Measurements from ENCODE around the gene DGAT2. TPM values are rescaled to one million over a fixed set of nuclear protein-coding genes. Genes with fewer than 3 reads are reported as not detected.

Gene DGAT2
- total RNA-seq, 2 experiments from 2014 or later: 0.19 to 0.25 TPM

DNA sequence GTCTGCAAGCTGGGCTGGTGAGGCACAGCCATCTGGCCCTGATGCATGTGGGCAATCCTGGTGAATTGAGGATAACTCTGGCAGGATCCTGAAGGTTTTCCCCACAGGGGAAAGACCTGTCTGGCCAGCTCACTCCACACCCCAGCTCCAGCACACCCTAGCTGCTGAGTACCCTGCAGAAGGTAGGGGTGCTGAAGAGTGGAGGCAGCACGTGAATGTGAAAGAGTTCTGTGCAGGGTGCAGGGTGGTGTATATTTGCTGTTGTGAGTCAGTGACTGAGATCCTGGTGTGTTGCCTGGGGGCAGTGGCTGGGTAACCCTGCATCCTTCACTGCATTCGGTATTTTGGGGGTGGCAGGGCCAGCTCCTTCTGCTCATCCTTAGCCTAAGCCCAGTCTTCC is 22.4 kb downstream of the DGAT2 start:
- Mint-ChIP-seq H3K27me3 (no peaks in the 10 kb centered on the region), H3K4me3 (no peak overlapping the region), H3K27ac (no peak overlapping the region), H3K4me1 (ENCODE audit: low read depth) (no peaks in the 10 kb centered on the region), H3K9me3 (no peaks in the 10 kb centered on the region), H3K36me3 (ENCODE audit: low read depth) (no peaks in the 10 kb centered on the region)
- DNase-seq (no peak), ATAC-seq (ENCODE audit: poor library complexity) (no peak)
- H3K36me3 ChIP-seq (ENCODE audit: insufficient read depth, low read length): no peaks in the 10 kb centered on the region
- ChIA-PET POLR2A (no interaction called here), CTCF (no interaction called here)
- no peaks in the 10 kb centered on the region for H3K27me3 ChIP-seq (ENCODE audit: control insufficient read depth in 1 of 2, insufficient read depth in 2 of 2, low read length in 2 of 2)
- TF ChIP-seq, protein P1, sequence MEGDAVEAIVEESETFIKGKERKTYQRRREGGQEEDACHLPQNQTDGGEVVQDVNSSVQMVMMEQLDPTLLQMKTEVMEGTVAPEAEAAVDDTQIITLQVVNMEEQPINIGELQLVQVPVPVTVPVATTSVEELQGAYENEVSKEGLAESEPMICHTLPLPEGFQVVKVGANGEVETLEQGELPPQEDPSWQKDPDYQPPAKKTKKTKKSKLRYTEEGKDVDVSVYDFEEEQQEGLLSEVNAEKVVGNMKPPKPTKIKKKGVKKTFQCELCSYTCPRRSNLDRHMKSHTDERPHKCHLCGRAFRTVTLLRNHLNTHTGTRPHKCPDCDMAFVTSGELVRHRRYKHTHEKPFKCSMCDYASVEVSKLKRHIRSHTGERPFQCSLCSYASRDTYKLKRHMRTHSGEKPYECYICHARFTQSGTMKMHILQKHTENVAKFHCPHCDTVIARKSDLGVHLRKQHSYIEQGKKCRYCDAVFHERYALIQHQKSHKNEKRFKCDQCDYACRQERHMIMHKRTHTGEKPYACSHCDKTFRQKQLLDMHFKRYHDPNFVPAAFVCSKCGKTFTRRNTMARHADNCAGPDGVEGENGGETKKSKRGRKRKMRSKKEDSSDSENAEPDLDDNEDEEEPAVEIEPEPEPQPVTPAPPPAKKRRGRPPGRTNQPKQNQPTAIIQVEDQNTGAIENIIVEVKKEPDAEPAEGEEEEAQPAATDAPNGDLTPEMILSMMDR (IDR thresholded peaks at IDR 0.05): no peak
- H3K4me3 ChIP-seq (ENCODE audit: low read length): no peak overlapping the region
- H3K4me1 ChIP-seq (ENCODE audit: insufficient read depth, low read length): no peaks in the 10 kb centered on the region
- H3K9me3 ChIP-seq (ENCODE audit: control insufficient read depth in 1 of 2, insufficient read depth in 1 of 2, low read length in 2 of 2): no peaks in the 10 kb centered on the region
- intact Hi-C loops (cut with DNase I, micrococcal nuclease): no loop called here
- H3K27ac ChIP-seq (ENCODE audit: low read depth in 1 of 2, low read length in 2 of 2): no peak overlapping the region

DNA sequence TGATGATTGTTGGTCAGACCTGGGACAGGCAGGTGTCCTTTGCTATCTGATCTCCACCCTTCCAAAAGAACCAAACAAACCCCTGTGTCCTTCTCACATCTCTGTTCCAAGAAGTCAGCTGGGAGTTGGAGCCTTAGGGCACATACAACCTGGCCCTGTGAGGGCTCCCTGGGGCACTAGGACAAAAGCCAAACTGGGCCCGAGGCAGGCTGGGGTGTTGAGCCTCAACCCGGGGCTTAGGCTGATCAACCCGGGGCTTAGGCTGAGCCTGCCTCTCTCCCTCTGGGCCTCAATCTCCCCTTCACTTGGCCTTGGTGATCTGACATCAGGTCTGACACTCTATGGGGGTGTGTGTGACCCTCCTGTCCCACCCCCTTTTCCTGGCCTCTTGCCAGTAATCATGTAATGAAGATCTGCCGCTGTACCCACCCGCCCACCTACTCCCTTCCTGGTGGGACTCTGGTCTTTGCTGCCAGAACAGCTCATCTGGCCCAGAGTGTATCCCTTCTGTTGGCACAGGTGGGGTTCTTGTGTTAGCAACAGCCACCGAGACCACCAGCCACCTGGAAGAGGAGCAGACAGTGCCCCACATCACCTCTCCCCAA is 23.7 kb downstream of the DGAT2 start:
- Mint-ChIP-seq H3K36me3 (ENCODE audit: low read depth) (no peaks in the 10 kb centered on the region), H3K4me3 (no peak overlapping the region), H3K27me3 (no peaks in the 10 kb centered on the region), H3K9me3 (no peaks in the 10 kb centered on the region), H3K4me1 (ENCODE audit: low read depth) (no peaks in the 10 kb centered on the region), H3K27ac (no peak overlapping the region)
- Histone ChIP-seq H3K36me3 (ENCODE audit: insufficient read depth, low read length) (no peaks in the 10 kb centered on the region), H3K4me1 (ENCODE audit: insufficient read depth, low read length) (no peaks in the 10 kb centered on the region), H3K27me3 (ENCODE audit: control insufficient read depth in 1 of 2, insufficient read depth in 2 of 2, low read length in 2 of 2) (no peaks in the 10 kb centered on the region), H3K4me3 (ENCODE audit: low read length) (no peak overlapping the region), H3K27ac (ENCODE audit: low read depth in 1 of 2, low read length in 2 of 2) (no peak overlapping the region), H3K9me3 (ENCODE audit: control insufficient read depth in 1 of 2, insufficient read depth in 1 of 2, low read length in 2 of 2) (no peaks in the 10 kb centered on the region)
- ChIA-PET POLR2A (no interaction called here), CTCF (no interaction called here)
- TF ChIP-seq, protein P1 (IDR thresholded peaks at IDR 0.05): no peak
- intact Hi-C loops (cut with DNase I, micrococcal nuclease): no loop called here
- ATAC-seq (ENCODE audit: poor library complexity) (no peak), DNase-seq (no peak)

DNA sequence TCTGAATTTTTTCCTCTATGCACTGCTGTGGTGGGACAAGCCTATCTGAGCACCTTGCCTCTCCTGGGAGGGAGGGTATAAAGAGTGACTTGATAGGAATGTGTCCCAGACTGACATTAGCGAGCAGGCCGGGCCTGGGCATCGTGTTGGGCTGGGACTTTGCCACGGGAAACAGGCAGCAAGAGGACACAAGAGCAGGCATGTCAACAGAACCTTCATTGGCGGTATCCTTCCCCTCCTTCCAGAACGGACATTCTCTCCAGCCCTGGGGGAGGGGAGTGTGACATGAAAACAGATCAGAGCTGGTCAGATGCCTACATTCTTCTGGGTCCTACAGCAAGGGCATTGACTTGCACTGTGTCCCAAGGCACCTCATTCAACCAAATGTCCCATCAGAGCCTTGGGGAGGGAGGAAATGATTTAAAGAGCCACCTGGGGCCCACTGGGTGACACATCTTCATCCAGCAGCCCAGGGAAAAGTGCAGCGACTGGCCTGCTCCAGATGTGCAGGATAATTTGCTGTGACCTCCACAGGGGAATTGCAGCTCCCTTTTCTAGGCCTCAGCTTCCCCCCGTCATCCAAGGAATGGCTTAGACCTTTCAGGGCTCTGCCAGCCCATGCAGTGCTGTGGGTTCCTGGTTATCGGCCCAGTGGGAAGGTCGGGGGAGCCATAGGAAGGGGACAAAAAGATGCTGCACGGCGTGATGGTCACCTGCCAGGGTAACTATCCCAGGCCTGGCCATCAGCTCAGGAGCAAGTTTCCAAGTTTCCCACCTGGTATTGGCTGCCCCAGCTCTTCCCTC is 24.6 kb downstream of the DGAT2 start:
- H3K27ac ChIP-seq (ENCODE audit: low read depth in 1 of 2, low read length in 2 of 2): no peak overlapping the region
- intact Hi-C loops (cut with DNase I, micrococcal nuclease): no loop called here
- TF ChIP-seq, protein P1 (IDR thresholded peaks at IDR 0.05): no peak
- no peaks in the 10 kb centered on the region for H3K4me1 Mint-ChIP-seq (ENCODE audit: low read depth)
- no peaks in the 10 kb centered on the region for H3K9me3 ChIP-seq (ENCODE audit: control insufficient read depth in 1 of 2, insufficient read depth in 1 of 2, low read length in 2 of 2)
- no peaks in the 10 kb centered on the region for H3K27me3 Mint-ChIP-seq
- no peak overlapping the region for H3K27ac Mint-ChIP-seq
- ChIA-PET CTCF (interaction anchor here (0.5 kb wide), 1 partner anchor 1676 kb away, joined by 3 read pairs; no protein-coding TSS in a partner anchor), POLR2A (no interaction called here)
- no peak for DNase-seq
- H3K4me1 ChIP-seq (ENCODE audit: insufficient read depth, low read length): no peaks in the 10 kb centered on the region
- H3K4me3 Mint-ChIP-seq: no peak overlapping the region
- H3K36me3 ChIP-seq (ENCODE audit: insufficient read depth, low read length): no peaks in the 10 kb centered on the region
- H3K4me3 ChIP-seq (ENCODE audit: low read length): no peak overlapping the region
- no peak for ATAC-seq (ENCODE audit: poor library complexity)
- no peaks in the 10 kb centered on the region for H3K9me3 Mint-ChIP-seq
- H3K27me3 ChIP-seq (ENCODE audit: control insufficient read depth in 1 of 2, insufficient read depth in 2 of 2, low read length in 2 of 2): no peaks in the 10 kb centered on the region
- no peaks in the 10 kb centered on the region for H3K36me3 Mint-ChIP-seq (ENCODE audit: low read depth)
